Measurements from ENCODE around the gene KIF25. TPM values are rescaled to one million over a fixed set of nuclear protein-coding genes. Genes with fewer than 3 reads are reported as not detected.

Gene KIF25
- total RNA-seq, 4 donors from 2014 or later: 0.17 TPM; not detected in 3

DNA sequence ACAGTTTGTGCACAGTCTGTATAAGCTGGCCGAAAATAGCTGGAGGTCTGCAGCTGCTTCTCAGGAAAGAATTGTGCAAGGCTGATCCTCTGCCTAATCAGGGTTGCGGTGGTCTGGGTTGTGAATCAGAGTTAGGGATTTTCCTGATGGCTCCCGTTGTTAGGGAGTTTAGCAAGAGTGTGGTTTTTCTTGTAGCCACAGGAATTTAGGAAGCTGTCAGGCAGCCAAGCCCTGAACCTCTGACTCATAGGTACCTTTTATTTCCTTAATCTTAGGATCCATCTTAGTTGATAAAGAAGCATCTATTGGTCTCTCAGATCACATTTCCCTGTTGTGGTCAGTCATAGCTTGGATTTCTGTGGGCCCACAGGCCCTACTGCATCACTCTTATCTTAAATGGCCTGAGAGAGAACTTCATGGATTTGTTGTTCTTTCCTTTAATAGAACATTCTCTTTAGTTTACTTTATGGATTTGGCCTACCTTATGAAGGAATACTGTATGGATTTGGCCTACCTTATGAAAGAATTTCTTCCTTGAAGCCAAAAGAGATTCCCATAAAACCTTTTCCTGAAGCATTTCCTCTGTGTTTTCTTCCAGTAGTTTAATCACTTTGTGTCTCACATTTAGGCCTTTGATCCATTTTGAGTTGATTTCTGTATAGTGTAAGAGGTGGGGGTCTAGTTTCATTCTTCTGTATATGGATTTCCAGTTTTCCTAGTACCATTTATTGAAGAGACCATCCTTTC, 10.3 kb downstream of the KIF25 start:
- H3K27ac ChIP-seq (replicated peaks in 1 of 4): no peak overlapping the region
- intact Hi-C loops (cut with DNase I): no loop called here
- no peak overlapping the region for H3K4me3 ChIP-seq
- peaks cover 0 to 8% (median 0%) of the 10 kb centered on the region in 4 donors for H3K4me1 ChIP-seq
- peak; percentile 42 for DNase-seq (ENCODE audit: extremely low spot score)
- H3K27me3 ChIP-seq: peaks cover 0 to 3% (median 0%) of the 10 kb centered on the region in 4 donors
- H3K36me3 ChIP-seq: no peaks in the 10 kb centered on the region
- WGBS: 28% methylated on average over 3 of the region's 3 CpGs
- no peak for TF ChIP-seq POLR2A (IDR thresholded peaks at IDR 0.05; ENCODE audit: low read depth)
- no peak for TF ChIP-seq EP300 (IDR thresholded peaks at IDR 0.05)
- no peak for TF ChIP-seq CTCF (IDR thresholded peaks at IDR 0.05)
- H3K9me3 ChIP-seq: peaks cover 0 to 26% (median 24%) of the 10 kb centered on the region in 4 donors

- Histone ChIP-seq H3K4me3 (no peak overlapping the region), H3K27ac (replicated peaks in 1 of 4) (no peak overlapping the region), H3K4me1 (peaks cover 0 to 4% (median 0%) of the 10 kb centered on the region in 4 donors), H3K9me3 (peaks cover 0 to 26% (median 24%) of the 10 kb centered on the region in 4 donors), H3K36me3 (no peaks in the 10 kb centered on the region), H3K27me3 (peaks cover 0 to 4% (median 0%) of the 10 kb centered on the region in 4 donors)
- DNase-seq (ENCODE audit: extremely low spot score): no peak
- TF ChIP-seq EP300 (IDR thresholded peaks at IDR 0.05) (no peak), CTCF (IDR thresholded peaks at IDR 0.05) (no peak), POLR2A (IDR thresholded peaks at IDR 0.05; ENCODE audit: low read depth) (no peak), POLR2AphosphoS5 (IDR thresholded peaks at IDR 0.05) (no peak)
- WGBS: 92% methylated on average over 3 of the region's 3 CpGs
- intact Hi-C loops (cut with DNase I): no loop called here
Measured at GRCh38 chr6:168009331-168009730, 11.9 kb downstream of the KIF25 start.

- H3K4me1 ChIP-seq: peaks cover 0 to 4% (median 0%) of the 10 kb centered on the region in 4 donors
- no peak for DNase-seq (ENCODE audit: extremely low spot score)
- no peak overlapping the region for H3K4me3 ChIP-seq
- intact Hi-C loops (cut with DNase I): no loop called here
- no peak for TF ChIP-seq POLR2A (IDR thresholded peaks at IDR 0.05; ENCODE audit: low read depth)
- no peak for TF ChIP-seq POLR2AphosphoS5 (IDR thresholded peaks at IDR 0.05)
- no peak for TF ChIP-seq CTCF (IDR thresholded peaks at IDR 0.05)
- TF ChIP-seq EP300 (IDR thresholded peaks at IDR 0.05): no peak
- H3K27ac ChIP-seq (replicated peaks in 1 of 4): no peak overlapping the region
- WGBS: 97% methylated on average over 1 of the region's 1 CpG
- H3K36me3 ChIP-seq: no peaks in the 10 kb centered on the region
- H3K27me3 ChIP-seq: peaks cover 0 to 8% (median 0%) of the 10 kb centered on the region in 4 donors
- H3K9me3 ChIP-seq: peaks cover 0 to 26% (median 24%) of the 10 kb centered on the region in 4 donors
Measured at GRCh38 chr6:168011291-168011690, 13.8 kb downstream of the KIF25 start.

- TF ChIP-seq EP300 (IDR thresholded peaks at IDR 0.05) (no peak), CTCF (IDR thresholded peaks at IDR 0.05) (no peak), POLR2A (IDR thresholded peaks at IDR 0.05; ENCODE audit: low read depth) (no peak), POLR2AphosphoS5 (IDR thresholded peaks at IDR 0.05) (no peak)
- peak; percentile 47 for DNase-seq (ENCODE audit: extremely low spot score)
- H3K36me3 ChIP-seq: no peaks in the 10 kb centered on the region
- H3K9me3 ChIP-seq: peaks cover 0 to 26% (median 24%) of the 10 kb centered on the region in 4 donors
- H3K4me1 ChIP-seq: no peaks in the 10 kb centered on the region
- intact Hi-C loops (cut with DNase I): no loop called here
- H3K27ac ChIP-seq (replicated peaks in 1 of 4): no peak overlapping the region
- 75% methylated on average over 12 of the region's 13 CpGs for WGBS
- peaks cover 0 to 15% (median 0%) of the 10 kb centered on the region in 4 donors for H3K27me3 ChIP-seq
- H3K4me3 ChIP-seq: no peak overlapping the region
Measured at GRCh38 chr6:168012431-168013249, 15.2 kb downstream of the KIF25 start.
